ENCODE measurements around the gene LRRC32.

The LRRC32 gene, protein sequence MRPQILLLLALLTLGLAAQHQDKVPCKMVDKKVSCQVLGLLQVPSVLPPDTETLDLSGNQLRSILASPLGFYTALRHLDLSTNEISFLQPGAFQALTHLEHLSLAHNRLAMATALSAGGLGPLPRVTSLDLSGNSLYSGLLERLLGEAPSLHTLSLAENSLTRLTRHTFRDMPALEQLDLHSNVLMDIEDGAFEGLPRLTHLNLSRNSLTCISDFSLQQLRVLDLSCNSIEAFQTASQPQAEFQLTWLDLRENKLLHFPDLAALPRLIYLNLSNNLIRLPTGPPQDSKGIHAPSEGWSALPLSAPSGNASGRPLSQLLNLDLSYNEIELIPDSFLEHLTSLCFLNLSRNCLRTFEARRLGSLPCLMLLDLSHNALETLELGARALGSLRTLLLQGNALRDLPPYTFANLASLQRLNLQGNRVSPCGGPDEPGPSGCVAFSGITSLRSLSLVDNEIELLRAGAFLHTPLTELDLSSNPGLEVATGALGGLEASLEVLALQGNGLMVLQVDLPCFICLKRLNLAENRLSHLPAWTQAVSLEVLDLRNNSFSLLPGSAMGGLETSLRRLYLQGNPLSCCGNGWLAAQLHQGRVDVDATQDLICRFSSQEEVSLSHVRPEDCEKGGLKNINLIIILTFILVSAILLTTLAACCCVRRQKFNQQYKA

DNA sequence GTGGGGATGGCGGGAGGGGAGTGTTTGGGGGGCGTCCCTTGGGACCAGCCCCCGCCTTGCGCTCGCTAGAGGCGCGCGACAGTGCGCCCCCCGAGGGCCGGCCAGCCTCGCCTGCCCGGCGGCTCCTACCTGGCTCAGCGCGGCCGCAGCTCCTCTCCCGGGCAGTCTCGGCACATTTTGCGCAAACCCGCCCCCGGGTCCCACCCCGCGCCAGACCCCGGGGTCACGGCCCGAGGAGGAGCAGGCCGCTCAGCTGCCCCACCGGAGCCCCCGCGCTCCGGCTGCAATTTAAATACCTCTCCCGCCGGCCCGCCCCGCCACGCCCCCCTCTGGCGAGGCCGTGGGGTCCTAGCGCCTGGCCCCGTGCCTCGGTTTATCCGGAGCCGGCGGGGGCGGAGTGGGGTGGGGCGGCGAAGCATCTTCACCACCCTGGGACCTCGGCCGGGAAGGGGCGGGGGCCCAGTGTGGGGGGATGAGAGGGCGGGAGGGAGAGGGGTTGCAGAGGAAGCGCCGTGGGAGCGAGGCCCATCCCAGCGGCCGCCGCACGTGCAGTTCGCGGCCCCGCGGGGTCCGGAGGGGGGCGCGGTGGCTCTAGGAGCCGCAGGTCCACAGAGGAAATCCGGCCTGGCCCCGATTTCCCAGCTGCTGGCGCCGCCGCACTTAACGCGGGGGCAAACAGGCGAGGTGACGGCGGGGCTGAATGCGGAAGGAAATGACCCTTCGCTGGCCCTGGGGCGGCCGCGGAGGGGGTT is at the start of gene LRRC32:
Gene LRRC32, minus strand, starts transcription at position 263 of the 752 bp plus-strand sequence. CDS start 4,793 bp downstream, outside the sequence.
- TF ChIP-seq, protein P1, sequence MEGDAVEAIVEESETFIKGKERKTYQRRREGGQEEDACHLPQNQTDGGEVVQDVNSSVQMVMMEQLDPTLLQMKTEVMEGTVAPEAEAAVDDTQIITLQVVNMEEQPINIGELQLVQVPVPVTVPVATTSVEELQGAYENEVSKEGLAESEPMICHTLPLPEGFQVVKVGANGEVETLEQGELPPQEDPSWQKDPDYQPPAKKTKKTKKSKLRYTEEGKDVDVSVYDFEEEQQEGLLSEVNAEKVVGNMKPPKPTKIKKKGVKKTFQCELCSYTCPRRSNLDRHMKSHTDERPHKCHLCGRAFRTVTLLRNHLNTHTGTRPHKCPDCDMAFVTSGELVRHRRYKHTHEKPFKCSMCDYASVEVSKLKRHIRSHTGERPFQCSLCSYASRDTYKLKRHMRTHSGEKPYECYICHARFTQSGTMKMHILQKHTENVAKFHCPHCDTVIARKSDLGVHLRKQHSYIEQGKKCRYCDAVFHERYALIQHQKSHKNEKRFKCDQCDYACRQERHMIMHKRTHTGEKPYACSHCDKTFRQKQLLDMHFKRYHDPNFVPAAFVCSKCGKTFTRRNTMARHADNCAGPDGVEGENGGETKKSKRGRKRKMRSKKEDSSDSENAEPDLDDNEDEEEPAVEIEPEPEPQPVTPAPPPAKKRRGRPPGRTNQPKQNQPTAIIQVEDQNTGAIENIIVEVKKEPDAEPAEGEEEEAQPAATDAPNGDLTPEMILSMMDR (IDR thresholded peaks at IDR 0.05; ENCODE audit: low read depth, low read length, missing control alignments): no peak
- no peak for DNase-seq (ENCODE audit: extremely low read depth, low read depth)
- H3K4me3 ChIP-seq (replicated peaks; ENCODE audit: low read depth, low read length): peak within 1 kb of the TSS; percentile 44

DNA sequence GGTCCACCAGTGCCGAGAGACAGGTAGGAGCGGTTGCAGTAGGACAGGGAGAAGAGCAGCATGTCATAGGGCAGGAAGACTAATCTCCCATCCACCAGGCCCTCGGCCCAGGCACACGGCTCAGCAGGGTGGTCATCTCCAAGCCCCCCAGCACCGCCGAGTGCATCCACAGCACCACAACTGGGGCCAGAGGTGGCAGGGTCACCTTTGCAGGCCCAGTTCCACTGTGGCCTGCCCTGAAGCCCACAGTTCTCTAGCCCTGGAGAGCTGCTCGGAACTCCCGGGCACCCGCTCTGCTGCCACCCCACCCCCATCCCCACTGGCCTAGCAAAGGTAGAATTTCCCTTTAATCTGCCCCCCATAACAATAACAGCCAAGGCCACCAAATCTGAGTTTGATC is 49.1 kb upstream of the LRRC32 start:
- TF ChIP-seq, protein P1 (IDR thresholded peaks at IDR 0.05; ENCODE audit: low read depth, low read length, missing control alignments): no peak
- DNase-seq (ENCODE audit: extremely low read depth, low read depth): no peak
- no peak overlapping the region for H3K4me3 ChIP-seq (replicated peaks; ENCODE audit: low read depth, low read length)

DNA sequence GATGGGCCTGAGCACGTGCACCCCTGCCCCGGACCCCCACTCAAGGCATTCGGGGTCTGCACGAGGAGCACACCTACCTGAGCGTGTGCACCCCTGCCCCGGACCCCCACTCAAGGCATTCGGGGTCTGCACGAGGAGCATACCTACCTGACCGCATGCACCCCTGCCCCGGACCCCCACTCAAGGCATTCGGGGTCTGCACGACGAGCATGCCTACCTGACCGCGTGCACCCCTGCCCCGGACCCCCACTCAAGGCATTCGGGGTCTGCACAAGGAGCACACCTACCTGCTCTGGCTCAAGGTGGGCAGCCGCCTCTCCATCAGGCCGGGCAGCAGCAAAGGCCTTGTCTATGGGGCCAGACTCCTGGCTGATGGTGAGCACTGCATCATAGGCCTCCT is 48.7 kb upstream of the LRRC32 start:
- TF ChIP-seq, protein P1 (IDR thresholded peaks at IDR 0.05; ENCODE audit: low read depth, low read length, missing control alignments): no peak

DNA sequence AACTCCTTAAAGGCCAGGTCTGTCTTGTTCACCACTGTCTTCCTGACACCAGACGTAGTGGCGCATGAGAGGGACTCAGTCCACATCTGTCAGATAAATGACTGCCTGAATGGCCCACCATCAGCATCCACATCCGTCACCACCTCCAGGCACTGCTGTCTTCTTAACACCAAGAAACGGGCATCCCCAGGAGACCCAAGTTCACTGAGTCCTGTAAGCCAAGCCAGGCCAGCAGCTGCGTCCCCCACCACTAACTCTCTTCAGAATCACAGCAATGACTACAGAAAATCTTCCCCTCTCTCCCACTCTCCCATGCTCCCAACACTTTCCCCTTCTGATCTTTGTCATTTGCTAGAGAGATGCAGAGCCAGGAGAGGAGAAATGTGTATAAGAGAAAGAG is 47.3 kb upstream of the LRRC32 start:
- DNase-seq (ENCODE audit: extremely low read depth, low read depth): no peak
- H3K4me3 ChIP-seq (replicated peaks; ENCODE audit: low read depth, low read length): no peak overlapping the region
- TF ChIP-seq, protein P1 (IDR thresholded peaks at IDR 0.05; ENCODE audit: low read depth, low read length, missing control alignments): no peak

More for the DNA sequence above, 48.7 kb upstream of the LRRC32 start:
- H3K4me3 ChIP-seq (replicated peaks; ENCODE audit: low read depth, low read length): no peak overlapping the region
- no peak for DNase-seq (ENCODE audit: extremely low read depth, low read depth)

DNA sequence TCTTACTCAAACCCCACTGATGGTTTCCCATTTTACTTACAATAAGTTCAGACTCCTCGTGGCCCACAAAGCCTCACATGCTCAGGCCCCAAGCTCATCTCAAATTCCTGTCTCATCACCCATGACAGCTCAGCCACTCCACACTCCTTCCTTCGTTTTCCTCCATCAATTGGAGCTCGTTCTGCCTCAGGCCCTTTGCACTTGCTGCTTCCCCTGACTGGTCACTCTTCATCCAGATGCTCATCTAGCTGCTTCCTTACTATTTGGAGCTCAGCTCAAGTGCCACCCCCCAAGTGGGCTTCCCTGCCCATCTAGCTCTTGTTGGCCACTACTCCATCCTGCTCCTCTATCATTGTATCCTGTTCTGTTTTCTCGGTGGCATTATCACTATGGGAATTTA is 46.8 kb upstream of the LRRC32 start:
- TF ChIP-seq, protein P1 (IDR thresholded peaks at IDR 0.05; ENCODE audit: low read depth, low read length, missing control alignments): no peak
- no peak for DNase-seq (ENCODE audit: extremely low read depth, low read depth)
- no peak overlapping the region for H3K4me3 ChIP-seq (replicated peaks; ENCODE audit: low read depth, low read length)

DNA sequence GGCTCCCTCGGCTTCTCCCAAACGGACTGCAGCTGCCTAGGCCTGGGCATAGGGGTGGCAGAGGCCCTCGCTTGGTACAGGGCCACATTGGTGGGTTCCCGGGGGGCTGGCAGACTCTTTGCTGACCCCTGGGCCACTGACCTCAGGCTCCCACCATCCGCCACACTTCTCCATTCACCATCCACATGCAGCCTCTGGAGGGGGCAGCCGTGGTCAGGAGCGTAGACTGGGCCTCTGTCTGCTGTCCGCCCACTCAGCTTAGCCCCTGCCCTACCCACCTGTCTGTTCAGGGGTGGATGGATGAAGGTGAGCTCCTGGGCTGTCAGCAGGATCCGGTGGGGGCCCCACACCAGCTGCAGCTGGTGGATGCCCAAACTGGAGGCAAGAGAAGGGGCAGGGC is 45.7 kb upstream of the LRRC32 start:
- TF ChIP-seq, protein P1 (IDR thresholded peaks at IDR 0.05; ENCODE audit: low read depth, low read length, missing control alignments): no peak
- DNase-seq (ENCODE audit: extremely low read depth, low read depth): no peak

More for the DNA sequence above, 45.7 kb upstream of the LRRC32 start:
- no peak overlapping the region for H3K4me3 ChIP-seq (replicated peaks; ENCODE audit: low read depth, low read length)
